GM19099 (cell line): ENCODE results near the gene ADH1B.

Source experiments
- POLR2A ChIP-seq: IDR thresholded peaks from 3 replicates; pipeline ENCODE4 v1.6.1; 2011; ENCODE audit warnings: low read depth; ENCODE audit not compliant: insufficient read length; ENCODE audit errors: extremely low read depth

Gene ADH1B

GRCh38 chr4:99285387-99285786, 35.8 kb downstream of the ADH1B start:
- TF ChIP-seq POLR2A, result no peak

GRCh38 chr4:99282731-99283130, 38.5 kb downstream of the ADH1B start:
- no peak for TF ChIP-seq POLR2A

- no peak for TF ChIP-seq POLR2A
These were observed 39.9 kb downstream of the ADH1B start for GRCh38 chr4:99281261-99281660.

- TF ChIP-seq POLR2A, result no peak
These were observed 44.8 kb downstream of the ADH1B start for GRCh38 chr4:99276417-99276816.

- TF ChIP-seq POLR2A, result no peak
These were observed 45.3 kb downstream of the ADH1B start for GRCh38 chr4:99275885-99276284.

- no peak for TF ChIP-seq POLR2A
These were observed 46.2 kb downstream of the ADH1B start for GRCh38 chr4:99275050-99275449.

- no peak for TF ChIP-seq POLR2A
These were observed 47.5 kb downstream of the ADH1B start for GRCh38 chr4:99273704-99274103.

GRCh38 chr4:99264927-99265326, 56.3 kb downstream of the ADH1B start:
- TF ChIP-seq POLR2A, result no peak
